ENCODE data around the gene TRIM45.

TRIM45 gene

DNA sequence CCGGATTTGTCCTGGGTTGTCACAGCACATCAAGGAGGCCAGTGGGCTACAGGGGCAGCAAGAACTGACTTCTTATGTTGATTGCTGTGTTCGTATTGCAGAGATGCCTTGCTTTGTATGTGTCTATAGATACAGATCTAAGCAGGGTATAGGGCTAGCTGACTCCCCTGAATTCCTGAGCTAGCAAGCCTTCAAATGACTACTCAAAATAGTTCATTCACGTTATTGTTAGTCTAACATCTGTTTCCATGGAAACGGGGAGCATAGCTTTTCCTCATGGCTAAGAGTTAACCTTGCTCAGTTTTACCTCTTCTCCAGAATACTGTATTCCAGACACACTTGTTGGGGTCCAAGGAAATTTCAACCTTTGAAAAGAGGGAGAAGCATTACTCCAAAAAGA, 24.1 kb downstream of the TRIM45 start:
- DNase-seq (ENCODE audit: extremely low spot score) = no peak
- TF ChIP-seq LEF1 (IDR thresholded peaks at IDR 0.05; ENCODE audit: borderline replicate concordance) (no peak), ZNF384 (IDR thresholded peaks at IDR 0.05) (no peak), ELF4 (IDR thresholded peaks at IDR 0.05) (no peak), SUZ12 (IDR thresholded peaks at IDR 0.05) (no peak), SP1 (IDR thresholded peaks at IDR 0.05) (no peak)
- CTCF ChIA-PET = no interaction called here
- POLR2A ChIA-PET = interaction anchor here (1.2 kb wide), 1 partner anchor 37 kb away, joined by 3 read pairs; no protein-coding TSS in a partner anchor

DNA sequence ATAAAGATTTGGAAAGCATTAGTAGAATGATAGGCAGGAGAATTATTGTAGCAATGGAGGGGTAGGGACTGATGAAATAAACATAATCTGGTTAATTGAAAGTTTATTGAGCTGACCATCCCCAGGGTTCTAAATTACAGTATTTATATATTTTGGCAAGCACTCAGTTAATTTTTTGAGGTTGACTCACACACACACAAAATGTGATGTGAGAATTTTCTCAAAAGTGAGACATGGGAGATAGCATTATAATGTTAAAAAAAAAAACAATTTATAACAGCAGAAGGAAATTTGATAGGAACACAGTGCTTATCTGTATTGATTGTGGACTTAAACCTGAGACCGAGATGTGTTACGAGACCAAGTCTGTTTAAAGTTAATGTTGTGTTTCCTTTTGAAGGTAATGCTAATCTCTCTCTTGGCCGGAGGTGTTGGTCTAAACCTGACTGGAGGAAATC, 24.6 kb downstream of the TRIM45 start:
- no peak for TF ChIP-seq SP1 (IDR thresholded peaks at IDR 0.05)
- no peak for TF ChIP-seq ELF4 (IDR thresholded peaks at IDR 0.05)
- no peak for TF ChIP-seq CTBP1 (IDR thresholded peaks at IDR 0.05; ENCODE audit: borderline replicate concordance)
- no peak for TF ChIP-seq L3MBTL2 (conservative IDR thresholded peaks at IDR 0.05)
- TF ChIP-seq HDGF (IDR thresholded peaks at IDR 0.05; ENCODE audit: borderline replicate concordance) = no peak
- TF ChIP-seq FOXK2 (IDR thresholded peaks at IDR 0.05) = no peak
- no peak for TF ChIP-seq BHLHE40 (IDR thresholded peaks at IDR 0.05; ENCODE audit: borderline replicate concordance)
- no peak for TF ChIP-seq NFRKB (IDR thresholded peaks at IDR 0.05)
- TF ChIP-seq ARNT (IDR thresholded peaks at IDR 0.05) = no peak
- TF ChIP-seq SUZ12 (IDR thresholded peaks at IDR 0.05) = no peak
- no peak for TF ChIP-seq ZNF384 (IDR thresholded peaks at IDR 0.05)
- no peak for TF ChIP-seq TARDBP (IDR thresholded peaks at IDR 0.05)
- TF ChIP-seq, protein P1, sequence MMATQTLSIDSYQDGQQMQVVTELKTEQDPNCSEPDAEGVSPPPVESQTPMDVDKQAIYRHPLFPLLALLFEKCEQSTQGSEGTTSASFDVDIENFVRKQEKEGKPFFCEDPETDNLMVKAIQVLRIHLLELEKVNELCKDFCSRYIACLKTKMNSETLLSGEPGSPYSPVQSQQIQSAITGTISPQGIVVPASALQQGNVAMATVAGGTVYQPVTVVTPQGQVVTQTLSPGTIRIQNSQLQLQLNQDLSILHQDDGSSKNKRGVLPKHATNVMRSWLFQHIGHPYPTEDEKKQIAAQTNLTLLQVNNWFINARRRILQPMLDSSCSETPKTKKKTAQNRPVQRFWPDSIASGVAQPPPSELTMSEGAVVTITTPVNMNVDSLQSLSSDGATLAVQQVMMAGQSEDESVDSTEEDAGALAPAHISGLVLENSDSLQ (IDR thresholded peaks at IDR 0.05) = no peak
- no peak for TF ChIP-seq LEF1 (IDR thresholded peaks at IDR 0.05; ENCODE audit: borderline replicate concordance)
- TF ChIP-seq FOXA1 (IDR thresholded peaks at IDR 0.05) = no peak
- TF ChIP-seq FOXM1 (IDR thresholded peaks at IDR 0.05; ENCODE audit: borderline replicate concordance) = no peak
- DNase-seq (ENCODE audit: extremely low spot score) = no peak
- CTCF ChIA-PET = no interaction called here
- POLR2A ChIA-PET = interaction anchor here (1.2 kb wide), 1 partner anchor 36 kb away, joined by 3 read pairs; no protein-coding TSS in a partner anchor

DNA sequence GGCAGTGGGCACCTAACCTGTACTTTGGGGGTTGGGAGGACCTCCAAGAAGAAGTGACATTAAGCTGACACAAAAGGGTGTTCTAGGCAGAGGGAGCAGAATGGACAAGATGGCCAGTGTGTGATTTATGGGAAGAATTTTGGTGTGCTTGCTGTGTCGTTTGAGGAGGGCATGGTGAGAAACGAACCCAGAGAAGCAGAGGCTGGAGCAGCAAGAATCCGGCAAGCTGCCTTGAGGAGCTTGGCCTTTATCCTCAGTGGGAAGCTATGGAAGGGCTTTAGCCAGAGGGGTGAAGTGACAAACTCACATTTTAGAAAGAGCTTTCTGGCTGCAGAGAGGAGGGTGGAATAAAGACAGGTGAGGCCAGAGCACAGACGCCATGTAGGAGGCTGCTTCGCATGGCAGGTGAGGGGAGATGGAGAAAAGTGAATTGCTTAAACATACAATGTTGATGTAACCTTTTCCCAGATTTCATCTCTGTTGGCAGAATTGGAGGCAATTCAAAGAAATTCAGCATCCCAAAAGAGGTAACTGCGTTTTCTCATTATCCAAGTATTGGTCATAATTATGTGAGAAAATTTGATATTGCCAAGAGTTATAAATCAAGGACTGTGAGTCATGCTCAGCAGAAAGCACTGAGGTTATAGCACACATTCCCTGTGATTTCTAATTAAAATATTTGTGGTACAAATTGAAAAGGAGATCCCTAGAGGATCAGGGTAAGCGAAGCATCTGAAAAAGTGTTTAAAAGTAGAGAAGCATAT, 26.5 kb downstream of the TRIM45 start:
- CTCF ChIA-PET = no interaction called here
- POLR2A ChIA-PET = interaction anchor here (1.5 kb wide), 1 partner anchor 35 kb away, joined by 4 read pairs; the partner anchor contains the start of gene TTF2
- DNase-seq (ENCODE audit: extremely low spot score) = no peak
- TF ChIP-seq NFRKB (IDR thresholded peaks at IDR 0.05) (no peak), FOXK2 (IDR thresholded peaks at IDR 0.05) (no peak), FOXM1 (IDR thresholded peaks at IDR 0.05; ENCODE audit: borderline replicate concordance) (no peak), LEF1 (IDR thresholded peaks at IDR 0.05; ENCODE audit: borderline replicate concordance) (no peak), BHLHE40 (IDR thresholded peaks at IDR 0.05; ENCODE audit: borderline replicate concordance) (no peak), ELF4 (IDR thresholded peaks at IDR 0.05) (no peak)

DNA sequence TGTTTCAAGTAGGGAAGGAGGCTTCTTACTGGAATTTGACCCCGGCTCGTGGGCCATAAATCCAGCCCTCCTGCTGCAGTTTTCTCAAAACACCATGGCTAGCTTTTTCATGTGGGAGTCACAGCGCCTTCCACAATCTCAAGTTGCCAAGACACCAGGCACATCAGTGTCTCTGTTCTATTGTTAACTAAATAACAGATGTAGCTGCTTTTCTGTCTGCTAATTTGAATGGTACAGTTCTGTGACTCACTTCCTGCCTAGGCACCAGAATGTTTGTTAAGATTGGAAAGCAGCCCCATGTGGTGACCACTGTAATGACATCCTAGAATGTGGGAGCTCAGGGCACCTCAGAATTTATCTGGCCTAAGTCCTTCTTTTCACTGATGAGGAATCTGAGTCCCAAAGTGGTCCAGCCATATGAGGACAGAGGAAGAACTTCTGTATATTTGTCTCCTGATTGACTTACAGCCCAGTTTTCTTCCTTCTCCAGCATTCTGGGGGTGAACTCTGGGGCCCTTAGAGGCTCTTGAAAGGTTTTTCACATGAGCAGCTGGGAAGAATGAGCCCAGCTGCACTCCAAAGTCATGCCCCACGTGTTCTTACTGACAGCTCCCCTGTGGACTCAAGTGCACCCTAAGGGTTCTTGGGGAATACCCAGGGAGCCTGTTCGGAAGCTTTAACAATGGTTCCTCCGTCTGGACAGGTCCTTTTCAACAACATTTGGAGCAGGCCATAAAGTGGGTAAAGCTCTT, 27.5 kb downstream of the TRIM45 start:
- peak; percentile 20 for DNase-seq (ENCODE audit: extremely low spot score)
- ChIA-PET POLR2A (interaction anchor here (1.4 to 1.5 kb wide), 2 partner anchors 30 to 34 kb away, joined by 4 read pairs; partner anchors contain the start of gene TTF2), CTCF (interaction anchor here (1.7 kb wide), 1 partner anchor 191 kb away, joined by 5 read pairs; no protein-coding TSS in a partner anchor)
- TF ChIP-seq FOXA1 (IDR thresholded peaks at IDR 0.05) = no peak
- TF ChIP-seq HDGF (IDR thresholded peaks at IDR 0.05; ENCODE audit: borderline replicate concordance) = no peak
- TF ChIP-seq SP1 (IDR thresholded peaks at IDR 0.05) = no peak
- TF ChIP-seq BHLHE40 (IDR thresholded peaks at IDR 0.05; ENCODE audit: borderline replicate concordance) = no peak
- no peak for TF ChIP-seq FOXK2 (IDR thresholded peaks at IDR 0.05)
- TF ChIP-seq ELF4 (IDR thresholded peaks at IDR 0.05) = no peak
- no peak for TF ChIP-seq SUZ12 (IDR thresholded peaks at IDR 0.05)
- TF ChIP-seq ZNF384 (IDR thresholded peaks at IDR 0.05) = no peak
- no peak for TF ChIP-seq CTBP1 (IDR thresholded peaks at IDR 0.05; ENCODE audit: borderline replicate concordance)
- TF ChIP-seq NFRKB (IDR thresholded peaks at IDR 0.05) = no peak
- TF ChIP-seq LEF1 (IDR thresholded peaks at IDR 0.05; ENCODE audit: borderline replicate concordance) = no peak
- no peak for TF ChIP-seq FOXM1 (IDR thresholded peaks at IDR 0.05; ENCODE audit: borderline replicate concordance)

DNA sequence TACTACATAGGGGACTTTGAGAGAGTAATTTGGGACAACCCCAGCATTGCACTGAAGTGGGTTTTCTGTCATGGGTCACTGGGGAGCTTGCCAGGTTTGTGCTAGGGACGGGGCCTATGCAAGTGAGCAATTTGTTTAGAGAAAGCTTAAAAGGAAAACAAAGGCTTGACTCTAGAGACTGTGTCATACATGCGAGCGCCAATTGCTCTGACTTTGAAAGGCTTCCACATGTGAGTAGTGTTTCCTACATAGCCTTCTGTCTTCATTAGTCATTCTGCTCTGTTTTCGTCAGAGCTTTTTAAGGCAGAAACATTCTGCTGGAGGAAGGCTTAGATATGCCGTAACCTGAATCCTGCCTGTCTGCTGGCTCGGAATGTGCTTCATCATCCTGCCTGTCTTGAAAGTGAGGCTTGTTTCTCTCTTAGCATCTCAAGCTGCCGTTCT, 28.4 kb downstream of the TRIM45 start:
- DNase-seq (ENCODE audit: extremely low spot score) = no peak
- POLR2A ChIA-PET = interaction anchor here (0.8 to 1.5 kb wide), 3 partner anchors 12 to 33 kb away, joined by 3 to 4 read pairs (median 4); partner anchors contain the start of gene TTF2
- TF ChIP-seq SUZ12 (IDR thresholded peaks at IDR 0.05) (no peak), FOXA1 (IDR thresholded peaks at IDR 0.05) (no peak), ZNF384 (IDR thresholded peaks at IDR 0.05) (no peak), ARNT (IDR thresholded peaks at IDR 0.05) (no peak), SP1 (IDR thresholded peaks at IDR 0.05) (no peak), LEF1 (IDR thresholded peaks at IDR 0.05; ENCODE audit: borderline replicate concordance) (no peak), CTBP1 (IDR thresholded peaks at IDR 0.05; ENCODE audit: borderline replicate concordance) (no peak), FOXM1 (IDR thresholded peaks at IDR 0.05; ENCODE audit: borderline replicate concordance) (no peak), FOXK2 (IDR thresholded peaks at IDR 0.05) (no peak), HDGF (IDR thresholded peaks at IDR 0.05; ENCODE audit: borderline replicate concordance) (no peak), ELF4 (IDR thresholded peaks at IDR 0.05) (no peak), NFRKB (IDR thresholded peaks at IDR 0.05) (no peak), L3MBTL2 (conservative IDR thresholded peaks at IDR 0.05) (no peak), BHLHE40 (IDR thresholded peaks at IDR 0.05; ENCODE audit: borderline replicate concordance) (no peak), TARDBP (IDR thresholded peaks at IDR 0.05) (no peak)
- TF ChIP-seq, protein P1 (IDR thresholded peaks at IDR 0.05) = no peak
- CTCF ChIA-PET = interaction anchor here (1.7 kb wide), 1 partner anchor 192 kb away, joined by 5 read pairs; no protein-coding TSS in a partner anchor

Data from HEK293T (cell line).